B cell (primary cell): ENCODE data around the gene RENBP. TPM values are rescaled to one million over a fixed set of nuclear protein-coding genes. Genes with fewer than 3 reads are reported as not detected.
A peak's percentile ranks its signal among the peaks of the same experiment; 100 is the strongest.

ENCODE experiments used
- ATAC-seq: fragments of 200-7000 bp; cut with Tn5 transposase; one replicate; pipeline ENCODE4 v1.10.0; 2021; ENCODE audit warnings: low read depth, mild to moderate bottlenecking, moderate number of reproducible peaks, moderate library complexity
- CTCF ChIA-PET: fragments of 350-600 bp; sonication (Branson Sonifier 250); formaldehyde crosslinking; loops from one replicate; lab custom pipeline; 2021; ENCODE audit warnings: antibody characterized with exemption, inconsistent platforms; lab: Charles Lee
- POLR2A ChIA-PET: fragments of 350-600 bp; sonication (Branson Sonifier 250); formaldehyde crosslinking; loops from one replicate; lab custom pipeline; 2021; ENCODE audit warnings: antibody characterized with exemption; lab: Charles Lee
- DNase-seq: peaks from one replicate; pipeline ENCODE4 v3.0.0; 2013
- H2AFZ ChIP-seq: 2 replicates; pipeline ENCODE4 v1.6.1; 2012; ENCODE audit warnings: mild to moderate bottlenecking, low read depth, low read length; ENCODE audit not compliant: insufficient read depth, poor library complexity, severe bottlenecking
- H3K27ac ChIP-seq, 2 donors: 1 replicate in 1 of 2; 2 replicates in 1 of 2; pipeline ENCODE4 v1.5.1; 2012 to 2013; ENCODE audit warnings: low read length in 2 of 2, mild to moderate bottlenecking in 2 of 2, moderate library complexity in 1 of 2
- H3K27me3 ChIP-seq, 4 experiments: fragments of 200-600 bp in 1 of 4; sonication (generic) in 1 of 4; replicated peaks in 1 of 4; 1 replicate in 2 of 4; 2 replicates in 2 of 4; pipeline versions ENCODE4 v1.6.1 to v1.7.0; 2013 to 2016; ENCODE audit warnings: low read length in 3 of 4, mild to moderate bottlenecking in 2 of 4, mixed read lengths in 1 of 4, moderate library complexity in 1 of 4; ENCODE audit not compliant: insufficient read depth in 4 of 4, control insufficient read depth in 3 of 4; ENCODE audit errors: control extremely low read depth in 1 of 4
- H3K36me3 ChIP-seq, 2 experiments: replicated peaks in 1 of 2; 1 replicate in 1 of 2; 2 replicates in 1 of 2; pipeline versions ENCODE4 v1.6.1 to v1.7.1; 2013; ENCODE audit warnings: low read length in 1 of 2; ENCODE audit not compliant: insufficient read depth in 2 of 2, control insufficient read depth in 1 of 2; ENCODE audit errors: control extremely low read depth in 1 of 2, extremely low read depth in 1 of 2
- H3K4me1 ChIP-seq, 2 donors: fragments of 200-600 bp in 1 of 2; sonication (generic) in 1 of 2; 1 replicate in 1 of 2; 2 replicates in 1 of 2; pipeline versions ENCODE4 v1.5.1 to v1.6.1; 2013 to 2017; ENCODE audit warnings: low read length in 2 of 2; ENCODE audit not compliant: control insufficient read depth in 2 of 2, insufficient read depth in 2 of 2
- H3K4me2 ChIP-seq: replicated peaks from 2 replicates; pipeline ENCODE3; 2012; ENCODE audit warnings: mild to moderate bottlenecking, low read depth, low read length; ENCODE audit not compliant: poor library complexity, severe bottlenecking
- H3K4me3 ChIP-seq, 5 experiments: fragments of 200-600 bp in 1 of 5; sonication (generic) in 1 of 5; 1 replicate in 3 of 5; 2 replicates in 2 of 5; pipeline versions ENCODE4 v1.5.1 to v1.7.0; 2011 to 2016; ENCODE audit warnings: low read length in 4 of 5, mild to moderate bottlenecking in 4 of 5, low read depth in 2 of 5, control low read depth in 1 of 5, moderate library complexity in 1 of 5; ENCODE audit not compliant: insufficient read depth in 1 of 5; ENCODE audit errors: control extremely low read depth in 1 of 5, extremely low read depth in 1 of 5
- H3K79me2 ChIP-seq: fragments of 200-600 bp; sonication (generic); one replicate; pipeline ENCODE4 v1.6.0; 2016; ENCODE audit warnings: low read length; ENCODE audit not compliant: control insufficient read depth, insufficient read depth
- H3K9ac ChIP-seq: fragments of 200-600 bp; sonication (generic); 2 replicates; pipeline ENCODE4 v1.6.1; 2017; ENCODE audit warnings: mild to moderate bottlenecking, low read length, moderate library complexity
- H3K9me3 ChIP-seq, 3 donors: one replicate each; pipeline versions ENCODE4 v1.6.1 to v1.7.1; 2013; ENCODE audit warnings: low read length in 2 of 3; ENCODE audit not compliant: control insufficient read depth in 2 of 3, insufficient read depth in 1 of 3; ENCODE audit errors: control extremely low read depth in 1 of 3
- H4K20me1 ChIP-seq: 2 replicates; pipeline ENCODE4 v1.6.0; 2012; ENCODE audit warnings: mild to moderate bottlenecking, low read length; ENCODE audit not compliant: insufficient read depth, control insufficient read depth, poor library complexity, severe bottlenecking
- H3K27ac Mint-ChIP-seq: one replicate; pipeline ENCODE4 v1.8.0; 2021; ENCODE audit warnings: mixed read lengths
- H3K27me3 Mint-ChIP-seq: one replicate; pipeline ENCODE4 v1.8.0; 2021; ENCODE audit warnings: mixed read lengths
- H3K4me1 Mint-ChIP-seq: one replicate; pipeline ENCODE4 v1.8.0; 2021; ENCODE audit warnings: mixed read lengths
- H3K4me3 Mint-ChIP-seq: one replicate; pipeline ENCODE4 v1.8.0; 2021; ENCODE audit warnings: mixed read lengths
- H3K9me3 Mint-ChIP-seq: one replicate; pipeline ENCODE4 v1.8.0; 2022; ENCODE audit warnings: mixed read lengths; ENCODE audit not compliant: insufficient read depth
- CTCF ChIP-seq: fragments of 200-600 bp; IDR thresholded peaks from one replicate; pipeline ENCODE4 v1.8.0; 2022; ENCODE audit warnings: antibody characterized with exemption, mild to moderate bottlenecking
- EZH2 ChIP-seq: IDR thresholded peaks from 2 replicates; pipeline ENCODE4 v1.6.1; 2012; ENCODE audit warnings: borderline replicate concordance, low read depth, mild to moderate bottlenecking, moderate library complexity, low read length; ENCODE audit not compliant: insufficient read depth, poor library complexity, severe bottlenecking
- WGBS: methylation state at CpG from one replicate; pipeline ENCODE4 v1.1.5; 2013; ENCODE audit warnings: missing lambda C conversion rate; ENCODE audit not compliant: insufficient coverage; 5-methylcytosine and 5-hydroxymethylcytosine counted together
- intact Hi-C: fragments of 100-400 bp; cut with micrococcal nuclease; formaldehyde crosslinking; loops from one replicate; pipeline ENCODE4 v1.10.0; 2022
- polyA plus RNA-seq: library from polyadenylated mRNA; depleted of rRNA; stranded (reverse); fragments of >200 nt; gene quantifications from 2 replicates; pipeline ENCODE4 v1.2.3, GENCODE V29; 2012
- total RNA-seq, 2 donors: library from RNA; stranded (reverse); fragments of 120-200 nt in 1 of 2; gene quantifications; 1 replicate in 1 of 2; 2 replicates in 1 of 2; pipeline versions ENCODE4 v1.2.3 to v1.2.4, GENCODE V29; 2013 to 2022

Gene RENBP
- total and polyA plus RNA-seq, 2 donors (not counting 1 experiment from before 2014, with no cell fraction given) = 30.6 to 39.2 TPM

GRCh38 chrX:153966283-153966688 lies 21.8 kb upstream of the RENBP start:
- ChIA-PET POLR2A (no interaction called here), CTCF (interaction anchor here (1.1 to 4.0 kb wide), 5 partner anchors 14 to 54 kb away, joined by 3 to 27 read pairs (median 5); partner anchors contain the start of gene ARHGAP4)
- Histone ChIP-seq H3K36me3 (peaks cover 0 to 34% of the 10 kb centered on the region in 2 experiments), H3K27me3 (no peaks in the 10 kb centered on the region), H3K4me3 (no peak overlapping the region), H3K27ac (no peak overlapping the region), H3K9ac (no peak overlapping the region), H3K4me1 (peaks cover 42 to 53% of the 10 kb centered on the region in 2 donors), H3K79me2 (peaks cover 93% of the 10 kb centered on the region), H3K9me3 (no peaks in the 10 kb centered on the region), H3K4me2 (peak overlapping the region; percentile 70), H4K20me1 (peaks cover 76% of the 10 kb centered on the region), H2AFZ (no peak overlapping the region)
- Mint-ChIP-seq H3K4me3 (peak overlapping the region; percentile 54), H3K27ac (peak overlapping the region; percentile 77), H3K9me3 (no peaks in the 10 kb centered on the region), H3K27me3 (no peaks in the 10 kb centered on the region), H3K4me1 (peaks cover 38% of the 10 kb centered on the region)
- no peak for ATAC-seq
- 81% methylated on average over 9 of the region's 15 CpGs for WGBS
- DNase-seq = no peak
- intact Hi-C loops = loop anchor here (10.0 kb wide), 1 partner anchor 1021 kb away; no protein-coding TSS in a partner anchor
- TF ChIP-seq CTCF (no peak), EZH2 (no peak)

- no peaks in the 10 kb centered on the region for H3K27me3 ChIP-seq
- intact Hi-C loops = loop anchor here (10.0 kb wide), 1 partner anchor 1021 kb away; no protein-coding TSS in a partner anchor
- Mint-ChIP-seq H3K27me3 (no peaks in the 10 kb centered on the region), H3K4me1 (peaks cover 38% of the 10 kb centered on the region), H3K27ac (peak overlapping the region; percentile 50), H3K4me3 (no peak overlapping the region), H3K9me3 (no peaks in the 10 kb centered on the region)
- no peak overlapping the region for H2AFZ ChIP-seq
- ATAC-seq = no peak
- H3K9me3 ChIP-seq = no peaks in the 10 kb centered on the region
- peak overlapping the region; percentile 70 for H3K4me2 ChIP-seq
- peaks cover 76% of the 10 kb centered on the region for H4K20me1 ChIP-seq
- no peak overlapping the region for H3K4me3 ChIP-seq
- peaks cover 42 to 53% of the 10 kb centered on the region in 2 donors for H3K4me1 ChIP-seq
- DNase-seq = no peak
- WGBS = 57% methylated on average over 2 of the region's 5 CpGs
- H3K79me2 ChIP-seq = peaks cover 97% of the 10 kb centered on the region
- POLR2A ChIA-PET = no interaction called here
- no peak overlapping the region for H3K27ac ChIP-seq
- TF ChIP-seq CTCF (no peak), EZH2 (no peak)
- H3K36me3 ChIP-seq = peaks cover 0 to 43% of the 10 kb centered on the region in 2 experiments
- CTCF ChIA-PET = no interaction called here
- no peak overlapping the region for H3K9ac ChIP-seq
Observed at GRCh38 chrX:153965406-153965805, 21.0 kb upstream of the RENBP start.
